ENCODE data around the gene PLTP.

GRCh38 chr20:45859916-45860315 is 52.0 kb downstream of the PLTP start:
- TF ChIP-seq CTCF (IDR thresholded peaks at IDR 0.05 in 2 of 3, conservative IDR thresholded peaks at IDR 0.05 in 1 of 3; ENCODE audit: borderline replicate concordance in 1 of 3, insufficient read depth in 1 of 3, low read depth in 2 of 3, low read length in 2 of 3) (no peak), EZH2 (IDR thresholded peaks at IDR 0.05) (no peak), CEBPB (IDR thresholded peaks at IDR 0.05; ENCODE audit: low read depth) (no peak), TCF7L2 (IDR thresholded peaks at IDR 0.05; ENCODE audit: borderline replicate concordance, extremely low read depth, insufficient read depth, insufficient read length) (no peak), POLR2AphosphoS5 (IDR thresholded peaks at IDR 0.05; ENCODE audit: low read depth, low read length) (no peak), POLR2A (IDR thresholded peaks at IDR 0.05; ENCODE audit: borderline replicate concordance, extremely low read depth, insufficient read depth, insufficient read length) (no peak), EGR1 (IDR thresholded peaks at IDR 0.05; ENCODE audit: low read depth) (no peak), MAX (IDR thresholded peaks at IDR 0.05) (no peak), YY1 (IDR thresholded peaks at IDR 0.05; ENCODE audit: extremely low read depth, insufficient replicate concordance, low read depth, low read length) (no peak), EZH2phosphoT487 (IDR thresholded peaks at IDR 0.05; ENCODE audit: borderline replicate concordance) (no peak), JUND (IDR thresholded peaks at IDR 0.05) (no peak), REST (IDR thresholded peaks at IDR 0.05; ENCODE audit: low read depth) (no peak), FOSL1 (IDR thresholded peaks at IDR 0.05; ENCODE audit: low read depth) (no peak), ATF3 (IDR thresholded peaks at IDR 0.05) (no peak)

Data from HCT116 (cell line).